Peyer's patch (tissue), 4 donors: ENCODE measurements around the gene SSR2.

Source experiments
- POLR2A ChIP-seq, 2 donors: fragments of 450-650 bp; IDR thresholded peaks; one replicate each; pipeline ENCODE4 v1.5.1; 2017; ENCODE audit warnings: antibody characterized with exemption in 2 of 2, mild to moderate bottlenecking in 2 of 2, moderate library complexity in 2 of 2
- TF ChIP-seq, protein P1 (sequence below), 6 experiments: fragments of 450-650 bp in 4 of 6; fragments of 200-600 bp in 2 of 6; sonication (generic) in 1 of 6; IDR thresholded peaks; one replicate each; pipeline ENCODE4 v1.5.1; 2017 to 2019; ENCODE audit warnings: antibody characterized with exemption in 6 of 6, mild to moderate bottlenecking in 3 of 6, moderate library complexity in 1 of 6

DNA sequence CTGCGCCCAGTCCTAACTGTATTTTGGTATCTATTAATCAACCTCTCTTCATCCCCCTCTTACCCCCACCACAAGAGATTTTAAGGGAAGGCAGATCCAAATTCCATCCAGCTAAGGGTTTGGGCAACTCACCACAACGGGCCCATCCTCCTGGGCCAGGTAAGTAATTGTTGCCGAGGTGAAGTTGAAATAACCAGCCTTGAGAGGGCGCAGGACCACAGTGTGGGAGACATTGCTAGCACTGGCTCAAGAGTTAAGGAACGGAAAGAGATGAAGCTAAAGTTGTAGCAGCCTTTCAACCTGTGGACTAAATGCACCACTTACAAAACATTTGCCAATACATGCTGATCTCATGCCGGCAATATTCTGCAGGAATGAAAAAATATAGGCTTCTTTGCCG, 5.9 kb downstream of the SSR2 start:
- TF ChIP-seq, protein P1, sequence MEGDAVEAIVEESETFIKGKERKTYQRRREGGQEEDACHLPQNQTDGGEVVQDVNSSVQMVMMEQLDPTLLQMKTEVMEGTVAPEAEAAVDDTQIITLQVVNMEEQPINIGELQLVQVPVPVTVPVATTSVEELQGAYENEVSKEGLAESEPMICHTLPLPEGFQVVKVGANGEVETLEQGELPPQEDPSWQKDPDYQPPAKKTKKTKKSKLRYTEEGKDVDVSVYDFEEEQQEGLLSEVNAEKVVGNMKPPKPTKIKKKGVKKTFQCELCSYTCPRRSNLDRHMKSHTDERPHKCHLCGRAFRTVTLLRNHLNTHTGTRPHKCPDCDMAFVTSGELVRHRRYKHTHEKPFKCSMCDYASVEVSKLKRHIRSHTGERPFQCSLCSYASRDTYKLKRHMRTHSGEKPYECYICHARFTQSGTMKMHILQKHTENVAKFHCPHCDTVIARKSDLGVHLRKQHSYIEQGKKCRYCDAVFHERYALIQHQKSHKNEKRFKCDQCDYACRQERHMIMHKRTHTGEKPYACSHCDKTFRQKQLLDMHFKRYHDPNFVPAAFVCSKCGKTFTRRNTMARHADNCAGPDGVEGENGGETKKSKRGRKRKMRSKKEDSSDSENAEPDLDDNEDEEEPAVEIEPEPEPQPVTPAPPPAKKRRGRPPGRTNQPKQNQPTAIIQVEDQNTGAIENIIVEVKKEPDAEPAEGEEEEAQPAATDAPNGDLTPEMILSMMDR (IDR thresholded peaks at IDR 0.05), result no peak
- no peak for TF ChIP-seq POLR2A (IDR thresholded peaks at IDR 0.05)
